Trophoblast cell (in vitro differentiated cells and primary cell): ENCODE results near the gene RBM20.

Experiments used
- DNase-seq, 2 donors: peaks; one replicate each; pipeline ENCODE4 v3.0.0-alpha.2; 2016
- H2AFZ ChIP-seq: 2 replicates; pipeline ENCODE4 v1.6.1; 2013; ENCODE audit warnings: low read length, moderate library complexity, mild to moderate bottlenecking; ENCODE audit not compliant: insufficient read depth, poor library complexity
- H2AK5ac ChIP-seq: 2 replicates; pipeline ENCODE4 v1.6.1; 2013; ENCODE audit warnings: mild to moderate bottlenecking, low read length
- H2BK120ac ChIP-seq: 2 replicates; pipeline ENCODE4 v1.6.1; 2013; ENCODE audit warnings: low read length, mild to moderate bottlenecking, moderate library complexity; ENCODE audit not compliant: insufficient read depth, poor library complexity
- H2BK12ac ChIP-seq: 2 replicates; pipeline ENCODE4 v1.6.1; 2013; ENCODE audit warnings: mild to moderate bottlenecking, low read length, moderate library complexity
- H2BK5ac ChIP-seq: 2 replicates; pipeline ENCODE4 v1.6.1; 2013; ENCODE audit warnings: low read length, low read depth, moderate library complexity, mild to moderate bottlenecking; ENCODE audit not compliant: poor library complexity
- H3K14ac ChIP-seq: 2 replicates; pipeline ENCODE4 v1.6.1; 2013; ENCODE audit warnings: mild to moderate bottlenecking, low read length
- H3K18ac ChIP-seq: 2 replicates; pipeline ENCODE4 v1.6.1; 2013; ENCODE audit warnings: mild to moderate bottlenecking, low read length
- H3K23ac ChIP-seq: 2 replicates; pipeline ENCODE4 v1.6.1; 2013; ENCODE audit warnings: low read length
- H3K27ac ChIP-seq: 2 replicates; pipeline ENCODE4 v1.5.1; 2013; ENCODE audit warnings: low read depth, mild to moderate bottlenecking, inconsistent platforms, low read length, moderate library complexity
- H3K27me3 ChIP-seq: 2 replicates; pipeline ENCODE4 v1.6.1; 2013; ENCODE audit warnings: inconsistent platforms, mild to moderate bottlenecking, low read length, moderate library complexity; ENCODE audit not compliant: insufficient read depth
- H3K36me3 ChIP-seq, 2 experiments: 1 replicate in 1 of 2; 2 replicates in 1 of 2; pipeline ENCODE4 v1.6.1; 2013; ENCODE audit warnings: low read length in 2 of 2, mild to moderate bottlenecking in 2 of 2, moderate library complexity in 1 of 2; ENCODE audit not compliant: insufficient read depth in 2 of 2, control insufficient read depth in 1 of 2
- H3K4ac ChIP-seq: 2 replicates; pipeline ENCODE4 v1.6.1; 2013; ENCODE audit warnings: low read depth, mild to moderate bottlenecking, low read length, moderate library complexity
- H3K4me1 ChIP-seq, 2 experiments: 1 replicate in 1 of 2; 2 replicates in 1 of 2; pipeline ENCODE4 v1.6.1; 2013; ENCODE audit warnings: low read length in 2 of 2, mild to moderate bottlenecking in 2 of 2, moderate library complexity in 1 of 2; ENCODE audit not compliant: insufficient read depth in 2 of 2, control insufficient read depth in 1 of 2
- H3K4me2 ChIP-seq: 2 replicates; pipeline ENCODE4 v1.6.1; 2013; ENCODE audit warnings: inconsistent platforms, mild to moderate bottlenecking, low read length, moderate library complexity
- H3K4me3 ChIP-seq: 2 replicates; pipeline ENCODE4 v1.5.1; 2013; ENCODE audit warnings: mild to moderate bottlenecking, low read depth, low read length, inconsistent platforms
- H3K79me1 ChIP-seq: one replicate; pipeline ENCODE4 v1.6.1; 2013; ENCODE audit warnings: low read length
- H3K79me2 ChIP-seq: 2 replicates; pipeline ENCODE4 v1.6.1; 2013; ENCODE audit warnings: low read length, mild to moderate bottlenecking; ENCODE audit not compliant: control insufficient read depth, insufficient read depth, poor library complexity
- H3K9ac ChIP-seq: 2 replicates; pipeline ENCODE4 v1.6.1; 2013; ENCODE audit warnings: mild to moderate bottlenecking, low read length
- H3K9me3 ChIP-seq: 2 replicates; pipeline ENCODE4 v1.6.1; 2013; ENCODE audit warnings: low read depth, mild to moderate bottlenecking, control low read depth, inconsistent platforms, low read length; ENCODE audit not compliant: insufficient read depth
- H4K12ac ChIP-seq: 2 replicates; pipeline ENCODE4 v1.6.1; 2013; ENCODE audit warnings: low read depth, mild to moderate bottlenecking, low read length, moderate library complexity
- H4K8ac ChIP-seq: 2 replicates; pipeline ENCODE4 v1.6.1; 2013; ENCODE audit warnings: low read depth, mild to moderate bottlenecking, low read length, moderate library complexity
- H4K91ac ChIP-seq: one replicate; pipeline ENCODE4 v1.6.1; 2013; ENCODE audit warnings: low read depth, mild to moderate bottlenecking, low read length, moderate library complexity
- WGBS: extraction: QIAGEN DNeasy Blood & Tissue Kit; methylation state at CpG from one replicate; pipeline ENCODE4 v1.1.7; 2013; ENCODE audit warnings: missing lambda C conversion rate; ENCODE audit not compliant: insufficient read length, insufficient coverage; ENCODE audit errors: extremely low coverage; 5-methylcytosine and 5-hydroxymethylcytosine counted together

Gene RBM20

DNA sequence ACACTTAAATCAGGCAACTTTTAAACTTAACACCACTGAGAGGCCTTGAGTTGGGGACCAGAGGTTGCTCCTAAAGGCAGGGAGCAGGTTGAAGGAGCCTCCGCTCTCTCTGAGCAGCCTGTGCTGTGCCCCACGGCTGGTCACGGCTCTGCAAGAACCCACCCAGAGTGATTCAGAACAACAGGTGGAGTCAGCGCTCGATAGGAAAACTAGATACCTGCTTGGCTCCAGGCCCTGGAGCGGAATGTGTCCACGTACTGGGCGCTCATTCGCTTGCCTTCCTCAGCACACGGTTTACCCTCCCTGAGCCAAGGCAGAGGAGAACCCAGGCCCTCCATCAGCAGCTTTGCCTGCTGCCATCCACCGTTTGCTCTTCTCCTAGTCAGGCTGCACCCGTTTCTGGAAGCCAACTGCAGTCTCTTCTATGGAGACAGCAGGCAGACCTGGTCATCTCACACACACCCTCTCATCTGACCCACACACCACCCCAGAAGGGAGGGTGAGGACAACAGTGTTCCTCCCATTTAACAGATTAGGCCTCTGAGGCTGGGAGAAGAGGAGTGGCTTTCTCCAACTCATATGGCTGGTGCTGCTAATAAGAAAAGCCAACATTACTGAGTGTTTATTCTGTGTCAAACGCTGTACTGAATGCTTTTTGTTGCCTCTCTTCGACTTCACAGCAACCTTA is 189.9 kb downstream of the RBM20 start:
- peak overlapping the region; percentile 49 for H2AK5ac ChIP-seq

DNA sequence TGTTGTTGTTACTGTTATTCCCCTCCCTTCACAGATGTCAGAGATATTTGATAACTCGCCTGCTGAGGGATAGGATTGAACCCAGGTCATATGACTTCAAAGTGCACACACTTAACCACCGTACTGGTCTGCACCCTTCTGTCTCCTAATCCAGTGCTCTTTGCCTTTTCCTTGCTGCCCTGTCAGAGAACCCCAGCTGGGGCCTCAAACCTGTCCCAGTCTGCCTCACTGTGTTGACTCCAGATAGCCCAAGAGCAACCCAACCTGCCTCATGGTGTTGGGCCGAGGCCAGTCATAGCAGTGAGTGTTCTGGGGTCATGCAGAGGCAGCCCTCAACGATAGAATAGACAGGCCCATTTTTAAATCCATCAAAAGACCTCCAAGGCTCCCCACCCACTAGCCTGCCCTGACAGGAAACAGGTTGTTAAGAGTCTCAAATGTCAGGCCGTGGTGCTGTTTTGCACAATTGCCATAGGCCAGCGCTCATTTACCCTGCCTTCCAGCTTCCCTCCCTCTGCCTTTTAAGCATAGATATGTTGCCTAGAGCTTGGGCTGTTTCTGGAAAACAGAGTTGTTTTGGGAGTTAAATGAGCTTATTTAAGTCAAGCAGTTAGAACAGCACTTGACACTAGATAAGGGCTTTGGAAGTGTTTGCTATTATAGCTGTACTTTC is 190.6 kb downstream of the RBM20 start:
- Histone ChIP-seq H4K91ac (no peak overlapping the region), H3K4me3 (no peak overlapping the region), H3K36me3 (no peaks in the 10 kb centered on the region), H4K8ac (no peak overlapping the region), H3K4me2 (no peak overlapping the region), H3K4ac (no peak overlapping the region), H3K9ac (no peak overlapping the region), H3K27ac (no peak overlapping the region), H3K14ac (no peak overlapping the region), H2BK5ac (no peak overlapping the region), H3K27me3 (no peaks in the 10 kb centered on the region), H3K4me1 (peaks cover 15 to 20% of the 10 kb centered on the region in 2 experiments), H3K23ac (no peak overlapping the region), H2AK5ac (no peak overlapping the region), H3K79me1 (peaks cover 17% of the 10 kb centered on the region), H2AFZ (no peak overlapping the region), H4K12ac (no peak overlapping the region), H3K18ac (no peak overlapping the region), H2BK120ac (no peak overlapping the region), H2BK12ac (no peak overlapping the region), H3K9me3 (no peaks in the 10 kb centered on the region), H3K79me2 (no peaks in the 10 kb centered on the region)
- DNase-seq: no peak
- WGBS: no CpG with 5 or more reads among the region's 6 CpGs

More for the DNA sequence above, 189.9 kb downstream of the RBM20 start:
- no peak overlapping the region for H3K4me2 ChIP-seq
- no peak overlapping the region for H3K23ac ChIP-seq
- H3K18ac ChIP-seq: no peak overlapping the region
- H3K36me3 ChIP-seq: no peaks in the 10 kb centered on the region
- DNase-seq: peak; percentile 32 to 43
- H3K9me3 ChIP-seq: no peaks in the 10 kb centered on the region
- peak overlapping the region; percentile 24 for H2BK12ac ChIP-seq
- peak overlapping the region; percentile 7 for H4K91ac ChIP-seq
- no peak overlapping the region for H2BK5ac ChIP-seq
- peaks cover 13 to 19% of the 10 kb centered on the region in 2 experiments for H3K4me1 ChIP-seq
- H3K79me1 ChIP-seq: peaks cover 17% of the 10 kb centered on the region
- no peak overlapping the region for H3K4ac ChIP-seq
- H3K27me3 ChIP-seq: no peaks in the 10 kb centered on the region
- no peak overlapping the region for H3K9ac ChIP-seq
- peak overlapping the region; percentile 44 for H2BK120ac ChIP-seq
- no peak overlapping the region for H4K8ac ChIP-seq
- H2AFZ ChIP-seq: no peak overlapping the region
- no peak overlapping the region for H3K27ac ChIP-seq
- H4K12ac ChIP-seq: no peak overlapping the region
- H3K4me3 ChIP-seq: no peak overlapping the region
- no CpG with 5 or more reads among the region's 14 CpGs for WGBS
- H3K14ac ChIP-seq: no peak overlapping the region
- H3K79me2 ChIP-seq: no peaks in the 10 kb centered on the region

DNA sequence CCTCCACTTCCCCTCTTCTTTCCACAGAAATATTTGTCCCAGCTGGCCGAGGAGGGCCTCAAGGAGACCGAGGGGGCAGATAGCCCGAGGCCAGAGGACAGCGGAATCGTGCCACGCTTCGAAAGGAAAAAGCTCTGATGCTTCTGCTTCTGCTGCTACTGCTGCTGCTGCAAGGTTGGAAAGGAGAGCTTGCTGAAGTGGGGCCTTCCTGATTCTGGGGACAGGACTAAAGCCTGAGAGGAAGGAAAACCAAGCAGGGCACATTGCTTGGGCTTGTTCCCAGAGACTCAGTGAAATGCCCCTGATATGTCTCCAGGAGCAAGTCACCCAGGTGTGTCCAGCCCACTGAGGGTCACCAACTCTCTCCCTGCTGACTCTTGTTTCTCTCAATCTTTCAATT is 191.7 kb downstream of the RBM20 start:
- Histone ChIP-seq H3K18ac (no peak overlapping the region), H2BK120ac (peak overlapping the region; percentile 0), H3K4me3 (no peak overlapping the region), H3K79me1 (peaks cover 21% of the 10 kb centered on the region), H3K4me1 (peaks cover 23 to 26% of the 10 kb centered on the region in 2 experiments), H2AFZ (peak overlapping the region; percentile 8), H3K27me3 (no peaks in the 10 kb centered on the region), H3K9ac (no peak overlapping the region), H3K4ac (no peak overlapping the region), H3K9me3 (no peaks in the 10 kb centered on the region), H2BK12ac (peak overlapping the region; percentile 25), H4K12ac (no peak overlapping the region), H3K27ac (no peak overlapping the region), H3K23ac (no peak overlapping the region), H3K4me2 (no peak overlapping the region), H3K36me3 (no peaks in the 10 kb centered on the region), H2BK5ac (no peak overlapping the region), H4K91ac (peak overlapping the region; percentile 20), H3K79me2 (no peaks in the 10 kb centered on the region), H2AK5ac (peak overlapping the region; percentile 4), H3K14ac (peak overlapping the region; percentile 4), H4K8ac (no peak overlapping the region)
- no peak for DNase-seq
- no CpG with 5 or more reads among the region's 7 CpGs for WGBS

DNA sequence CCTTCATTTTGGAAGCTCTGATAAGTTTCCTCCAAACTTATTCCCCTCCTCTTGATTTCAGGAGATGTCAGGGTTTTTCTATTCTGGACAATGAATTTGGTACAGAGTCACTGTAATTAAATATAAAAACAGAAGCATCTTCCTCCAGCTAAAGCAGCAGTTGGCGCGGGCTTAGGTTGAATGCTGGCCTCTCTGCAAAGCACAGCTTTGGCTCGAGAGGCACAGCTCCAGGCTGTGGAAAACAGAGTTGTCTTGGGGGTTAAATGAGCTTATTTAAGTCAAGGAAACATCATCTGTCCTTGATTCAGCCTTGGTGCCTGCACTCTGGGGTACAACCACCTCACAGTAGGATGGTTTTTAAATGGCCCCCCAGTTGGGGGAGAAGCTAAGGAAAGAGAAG is 192.6 kb downstream of the RBM20 start:
- Histone ChIP-seq H2BK120ac (peak overlapping the region; percentile 21), H3K4me2 (no peak overlapping the region), H3K27me3 (no peaks in the 10 kb centered on the region), H4K91ac (peak overlapping the region; percentile 5), H3K4ac (no peak overlapping the region), H3K14ac (no peak overlapping the region), H2BK5ac (no peak overlapping the region), H3K9me3 (no peaks in the 10 kb centered on the region), H3K79me2 (no peaks in the 10 kb centered on the region), H3K23ac (no peak overlapping the region), H3K4me3 (no peak overlapping the region), H2BK12ac (peak overlapping the region; percentile 26), H4K12ac (no peak overlapping the region), H4K8ac (no peak overlapping the region), H3K27ac (no peak overlapping the region), H2AFZ (no peak overlapping the region), H3K36me3 (no peaks in the 10 kb centered on the region), H3K4me1 (peaks cover 24 to 26% of the 10 kb centered on the region in 2 experiments), H2AK5ac (no peak overlapping the region), H3K79me1 (peaks cover 21% of the 10 kb centered on the region), H3K9ac (no peak overlapping the region), H3K18ac (no peak overlapping the region)
- WGBS: no CpG with 5 or more reads among the region's 3 CpGs
- no peak for DNase-seq
